NCI-H1048 (cell line): ENCODE data around the gene TTC3.
"Not testable (repeated sequence)": the region's sequence is repeated elsewhere in the genome, so short reads cannot be mapped to it uniquely, and the experiment has no call there.

Experiments
- DNase-seq: peaks from one replicate; lab custom pipeline; 2025; lab: John Stamatoyannopoulos, UW

TTC3 gene

GRCh38 chr21:37093977-37094376, 20.9 kb downstream of the TTC3 start:
- DNase-seq, result no peak

GRCh38 chr21:37095821-37096220, 22.8 kb downstream of the TTC3 start:
- DNase-seq, result no peak

- no peak for DNase-seq
Measured at GRCh38 chr21:37098751-37099150, 25.7 kb downstream of the TTC3 start.

- DNase-seq, result no peak
Measured at GRCh38 chr21:37100316-37100715, 27.3 kb downstream of the TTC3 start.

- no peak for DNase-seq
Measured at GRCh38 chr21:37101384-37101783, 28.3 kb downstream of the TTC3 start.

GRCh38 chr21:37102746-37103145, 29.7 kb downstream of the TTC3 start:
- not testable (repeated sequence) for DNase-seq

GRCh38 chr21:37106998-37107397, 33.9 kb downstream of the TTC3 start:
- DNase-seq, result no peak

GRCh38 chr21:37111029-37111428, 38.0 kb downstream of the TTC3 start:
- DNase-seq, result not testable (repeated sequence)

- DNase-seq, result not testable (repeated sequence)
Measured at GRCh38 chr21:37114301-37114700, 41.2 kb downstream of the TTC3 start.

GRCh38 chr21:37116459-37116858, 43.4 kb downstream of the TTC3 start:
- not testable (repeated sequence) for DNase-seq

- no peak for DNase-seq
Measured at GRCh38 chr21:37117204-37117603, 44.1 kb downstream of the TTC3 start.

GRCh38 chr21:37118187-37118826, 45.3 kb downstream of the TTC3 start:
- DNase-seq, result no peak

GRCh38 chr21:37119421-37120218, 46.6 kb downstream of the TTC3 start:
- DNase-seq, result no peak

GRCh38 chr21:37128076-37128475, 55.0 kb downstream of the TTC3 start:
- DNase-seq, result no peak

GRCh38 chr21:37130971-37131370, 57.9 kb downstream of the TTC3 start:
- no peak for DNase-seq

- DNase-seq, result no peak
Measured at GRCh38 chr21:37136261-37136660, 63.2 kb downstream of the TTC3 start.

- DNase-seq, result no peak
Measured at GRCh38 chr21:37136744-37137143, 63.7 kb downstream of the TTC3 start.

- no peak for DNase-seq
Measured at GRCh38 chr21:37139154-37139553, 66.1 kb downstream of the TTC3 start.

GRCh38 chr21:37139902-37140301, 66.8 kb downstream of the TTC3 start:
- DNase-seq, result no peak

- DNase-seq, result not testable (repeated sequence)
Measured at GRCh38 chr21:37143392-37143791, 70.3 kb downstream of the TTC3 start.

- DNase-seq, result no peak
Measured at GRCh38 chr21:37145635-37146111, 72.6 kb downstream of the TTC3 start.

- DNase-seq, result no peak
Measured at GRCh38 chr21:37146320-37147235, 73.5 kb downstream of the TTC3 start.
